HCT116 (cell line): ENCODE results near the gene KRTAP5-3. TPM values are rescaled to one million over a fixed set of nuclear protein-coding genes. Genes with fewer than 3 reads are reported as not detected.

Experiments
- ATAC-seq: fragments of 200-7000 bp; cut with Tn5 transposase; 2 replicates; pipeline ENCODE4 v1.9.1; 2020; ENCODE audit warnings: mild to moderate bottlenecking, moderate library complexity
- BruUV-seq: library from RNA; stranded (reverse); fragments of 400-500 nt; replicated peaks from 2 replicates; lab custom pipeline; 2021; lab: Mats Ljungman, UMichigan
- CTCF ChIA-PET: fragments of 300-600 bp; sonication (Branson Sonifier 250); formaldehyde crosslinking; loops from one replicate; lab custom pipeline; 2021; ENCODE audit warnings: antibody characterized with exemption; lab: Charles Lee
- POLR2A ChIA-PET: fragments of 300-600, 350-600 bp; sonication (Branson Sonifier 250); formaldehyde crosslinking; loops from one replicate; lab custom pipeline; 2021; ENCODE audit warnings: antibody characterized with exemption; lab: Charles Lee
- RAD21 ChIA-PET, 2 experiments: fragments of 300-600 bp; sonication (Branson Sonifier 250); formaldehyde crosslinking; loops; one replicate each; lab custom pipeline; 2023; ENCODE audit warnings: low total read pairs in 2 of 2; ENCODE audit not compliant: uncharacterized antibody in 2 of 2, unreplicated experiment in 2 of 2, low non-redundant PET in 1 of 2; lab: Charles Lee
- DNase-seq: peaks from one replicate; pipeline ENCODE4 v3.0.0-alpha.2; 2010; ENCODE audit warnings: low read depth, low spot score
- H2AFZ ChIP-seq: fragments of 200-600 bp; shearing (Covaris generic), sonication (generic); 2 replicates; pipeline ENCODE4 v1.6.1; 2017; ENCODE audit warnings: low read depth, mixed run types, mixed read lengths, antibody characterized with exemption, low read length; ENCODE audit not compliant: poor library complexity, severe bottlenecking
- H3K27ac ChIP-seq: 2 replicates; pipeline ENCODE4 v1.5.1; 2012; ENCODE audit warnings: low read depth, low read length
- H3K27me3 ChIP-seq: fragments of 200-600 bp; sonication (generic); 2 replicates; pipeline ENCODE4 v1.6.1; 2016; ENCODE audit warnings: mixed run types, low read length, mixed read lengths; ENCODE audit not compliant: insufficient read depth
- H3K36me3 ChIP-seq, 2 experiments: fragments of 200-500 bp in 1 of 2; fragments of 200-600 bp in 1 of 2; sonication (Bioruptor generic) in 1 of 2; sonication (generic) in 1 of 2; 2 replicates each; pipeline versions ENCODE4 v1.5.1 to v1.6.1; 2014 to 2016; ENCODE audit warnings: low read length in 2 of 2, inconsistent platforms in 1 of 2, mixed read lengths in 1 of 2, mixed run types in 1 of 2; ENCODE audit not compliant: insufficient read depth in 2 of 2, control insufficient read depth in 1 of 2
- H3K4me1 ChIP-seq, 2 experiments: fragments of 200-600 bp in 1 of 2; sonication (generic) in 1 of 2; 2 replicates each; pipeline versions ENCODE4 v1.5.1 to v1.6.1; 2012 to 2017; ENCODE audit warnings: low read length in 2 of 2, inconsistent platforms in 1 of 2, mild to moderate bottlenecking in 1 of 2, mixed read lengths in 1 of 2, mixed run types in 1 of 2, moderate library complexity in 1 of 2; ENCODE audit not compliant: insufficient read depth in 2 of 2, control insufficient read depth in 1 of 2
- H3K4me2 ChIP-seq: fragments of 200-600 bp; sonication (generic); 2 replicates; pipeline ENCODE4 v1.6.1; 2017; ENCODE audit warnings: mixed run types, low read length, mixed read lengths
- H3K4me3 ChIP-seq, 2 experiments: fragments of 200-600 bp in 1 of 2; sonication (generic) in 1 of 2; replicated peaks in 1 of 2; 2 replicates each; pipeline ENCODE4 v1.5.1; 2011 to 2016; ENCODE audit warnings: low read length in 2 of 2, control low read depth in 1 of 2, low read depth in 1 of 2, mild to moderate bottlenecking in 1 of 2, mixed read lengths in 1 of 2, mixed run types in 1 of 2
- H3K79me2 ChIP-seq: fragments of 200-600 bp; sonication (generic); 2 replicates; pipeline ENCODE4 v1.6.1; 2017; ENCODE audit warnings: mild to moderate bottlenecking, mixed run types, low read length, moderate library complexity, mixed read lengths; ENCODE audit not compliant: insufficient read depth
- H3K9ac ChIP-seq: fragments of 200-600 bp; sonication (generic); 2 replicates; pipeline ENCODE4 v1.6.1; 2016; ENCODE audit warnings: low read length, mixed read lengths
- H3K9me2 ChIP-seq: fragments of 200-600 bp; sonication (generic), shearing (Covaris generic); 2 replicates; pipeline ENCODE4 v1.6.1; 2017; ENCODE audit warnings: mixed run types, mild to moderate bottlenecking, moderate library complexity; ENCODE audit not compliant: insufficient read depth
- H3K9me3 ChIP-seq, 2 experiments: fragments of 200-500 bp in 1 of 2; fragments of 200-600 bp in 1 of 2; sonication (Bioruptor generic) in 1 of 2; sonication (generic) in 1 of 2; 2 replicates each; pipeline ENCODE4 v1.6.1; 2014 to 2017; ENCODE audit warnings: low read length in 2 of 2, mixed read lengths in 2 of 2, inconsistent platforms in 1 of 2, low read depth in 1 of 2, mild to moderate bottlenecking in 1 of 2, mixed run types in 1 of 2, moderate library complexity in 1 of 2; ENCODE audit not compliant: control insufficient read depth in 1 of 2, insufficient read depth in 1 of 2
- H4K20me1 ChIP-seq: fragments of 200-600 bp; sonication (generic), shearing (Covaris generic); 2 replicates; pipeline ENCODE4 v1.6.1; 2017; ENCODE audit warnings: mixed run types, mild to moderate bottlenecking, moderate library complexity; ENCODE audit not compliant: insufficient read depth
- CBX3 ChIP-seq: IDR thresholded peaks from 2 replicates; pipeline ENCODE4 v1.6.1; 2012; ENCODE audit warnings: low read depth
- CEBPB ChIP-seq: IDR thresholded peaks from 2 replicates; pipeline ENCODE4 v1.6.1; 2012; ENCODE audit warnings: low read depth
- ELF1 ChIP-seq: IDR thresholded peaks from 2 replicates; pipeline ENCODE4 v1.6.1; 2012; ENCODE audit warnings: low read depth, borderline replicate concordance
- EZH2 ChIP-seq: fragments of 200-600 bp; sonication (generic); IDR thresholded peaks from 2 replicates; pipeline ENCODE4 v1.6.1; 2017; ENCODE audit warnings: antibody characterized with exemption, mixed run types
- EZH2phosphoT487 ChIP-seq: fragments of 200-600 bp; IDR thresholded peaks from 2 replicates; pipeline ENCODE4 v1.6.1; 2018; ENCODE audit warnings: antibody characterized with exemption, borderline replicate concordance
- FOSL1 ChIP-seq: IDR thresholded peaks from 2 replicates; pipeline ENCODE4 v1.6.1; 2012; ENCODE audit warnings: low read depth
- POLR2A ChIP-seq: IDR thresholded peaks from 2 replicates; pipeline ENCODE4 v1.7.0; 2011; ENCODE audit warnings: borderline replicate concordance; ENCODE audit not compliant: insufficient read depth, insufficient read length; ENCODE audit errors: extremely low read depth
- POLR2AphosphoS5 ChIP-seq: IDR thresholded peaks from 2 replicates; pipeline ENCODE4 v1.6.1; 2011; ENCODE audit warnings: mild to moderate bottlenecking, low read depth, low read length, moderate library complexity
- RAD21 ChIP-seq: IDR thresholded peaks from 2 replicates; pipeline ENCODE4 v1.6.1; 2012; ENCODE audit warnings: low read depth, mild to moderate bottlenecking
- SIN3A ChIP-seq: IDR thresholded peaks from 2 replicates; pipeline ENCODE4 v1.6.1; 2012; ENCODE audit warnings: low read depth
- SRF ChIP-seq: IDR thresholded peaks from 2 replicates; pipeline ENCODE4 v1.6.1; 2012; ENCODE audit warnings: low read depth
- TCF7L2 ChIP-seq: IDR thresholded peaks from 2 replicates; pipeline ENCODE4 v1.7.0; 2011; ENCODE audit warnings: borderline replicate concordance, inconsistent platforms; ENCODE audit not compliant: insufficient read depth, insufficient read length; ENCODE audit errors: extremely low read depth
- YY1 ChIP-seq: IDR thresholded peaks from 2 replicates; pipeline ENCODE4 v1.6.1; 2011; ENCODE audit warnings: low read length, low read depth, moderate library complexity, mild to moderate bottlenecking; ENCODE audit not compliant: insufficient replicate concordance; ENCODE audit errors: extremely low read depth
- ZFX ChIP-seq: fragments of 450-650 bp; IDR thresholded peaks from 2 replicates; pipeline ENCODE4 v1.6.1; 2017
- ZNF274 ChIP-seq: fragments of 200-500 bp; sonication (Bioruptor generic); IDR thresholded peaks from 2 replicates; pipeline ENCODE4 v1.6.1; 2014; ENCODE audit warnings: mild to moderate bottlenecking, low read depth, low read length, inconsistent platforms
- intact Hi-C: fragments of 100-400 bp; cut with micrococcal nuclease; formaldehyde crosslinking; loops from 2 replicates; pipeline ENCODE4 v1.10.0; 2022
- total RNA-seq: library from RNA; stranded (reverse); gene quantifications from one replicate; pipeline ENCODE4 v1.2.1, GENCODE V29; 2021; ENCODE audit not compliant: unreplicated experiment
- TF ChIP-seq, protein P1 (sequence below): IDR thresholded peaks from 2 replicates; pipeline ENCODE4 v1.6.1; 2012
- TF ChIP-seq, protein P2 (sequence below): IDR thresholded peaks from 2 replicates; pipeline ENCODE4 v1.6.1; 2012
- TF ChIP-seq, protein P3 (sequence below), 3 experiments: fragments of 200-600 bp in 1 of 3; sonication (generic) in 1 of 3; IDR thresholded peaks in 2 of 3; conservative IDR thresholded peaks in 1 of 3; 2 replicates each; pipeline ENCODE4 v1.5.1; 2012 to 2017; ENCODE audit warnings: low read depth in 2 of 3, low read length in 2 of 3, antibody characterized with exemption in 1 of 3, borderline replicate concordance in 1 of 3, control low read depth in 1 of 3, mild to moderate bottlenecking in 1 of 3, mixed read lengths in 1 of 3, mixed run types in 1 of 3, moderate library complexity in 1 of 3; ENCODE audit not compliant: insufficient read depth in 1 of 3
- TF ChIP-seq, protein P4 (sequence below): IDR thresholded peaks from 2 replicates; pipeline ENCODE4 v1.6.1; 2012; ENCODE audit warnings: low read depth
- TF ChIP-seq, protein P5 (sequence below): IDR thresholded peaks from 2 replicates; pipeline ENCODE4 v1.6.1; 2011; ENCODE audit warnings: mild to moderate bottlenecking, low read length, moderate library complexity; ENCODE audit not compliant: insufficient replicate concordance; ENCODE audit errors: extremely low read depth

KRTAP5-3 gene
- total RNA-seq, 1 experiment from 2014 or later, result not detected

DNA sequence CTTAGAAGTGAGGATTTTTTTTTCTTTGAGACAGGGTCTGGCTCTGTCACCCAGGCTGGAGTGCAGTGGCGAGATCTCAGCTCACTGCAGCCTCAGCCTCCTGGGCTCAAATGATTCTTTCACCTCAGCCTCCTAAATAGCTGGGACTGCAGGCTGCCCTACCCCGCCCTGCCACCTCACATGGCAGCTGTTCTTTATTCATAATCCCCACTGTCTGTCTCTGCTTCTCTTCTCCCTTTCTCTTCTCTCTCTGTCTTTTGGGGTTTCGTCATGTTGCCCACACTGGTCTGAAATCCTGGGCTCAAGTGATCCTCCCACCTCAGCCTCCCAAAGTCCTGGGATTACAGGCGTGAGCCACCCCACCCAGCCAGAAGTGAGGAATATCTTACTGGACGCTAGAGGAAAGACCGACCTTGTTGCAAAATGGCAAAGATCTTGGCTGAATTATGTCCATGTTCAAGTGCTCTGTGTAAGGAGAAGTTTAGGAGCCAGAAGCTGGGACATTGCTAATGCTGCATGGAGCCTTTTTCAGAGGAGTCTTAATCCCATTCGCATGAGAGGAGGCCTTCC, 43.2 kb upstream of the KRTAP5-3 start:
- BruUV-seq, result no TSS peak
- DNase-seq, result no peak
- H3K4me2 ChIP-seq, result no peak overlapping the region
- TF ChIP-seq ZFX, result no peak
- no peak for TF ChIP-seq CEBPB
- TF ChIP-seq, protein P1, sequence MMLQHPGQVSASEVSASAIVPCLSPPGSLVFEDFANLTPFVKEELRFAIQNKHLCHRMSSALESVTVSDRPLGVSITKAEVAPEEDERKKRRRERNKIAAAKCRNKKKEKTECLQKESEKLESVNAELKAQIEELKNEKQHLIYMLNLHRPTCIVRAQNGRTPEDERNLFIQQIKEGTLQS, result no peak
- TF ChIP-seq, protein P2, sequence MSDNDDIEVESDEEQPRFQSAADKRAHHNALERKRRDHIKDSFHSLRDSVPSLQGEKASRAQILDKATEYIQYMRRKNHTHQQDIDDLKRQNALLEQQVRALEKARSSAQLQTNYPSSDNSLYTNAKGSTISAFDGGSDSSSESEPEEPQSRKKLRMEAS, result no peak
- no peak for TF ChIP-seq FOSL1
- TF ChIP-seq RAD21, result no peak
- TF ChIP-seq EZH2phosphoT487, result no peak
- TF ChIP-seq POLR2AphosphoS5, result no peak
- no peak for TF ChIP-seq YY1
- TF ChIP-seq, protein P3, sequence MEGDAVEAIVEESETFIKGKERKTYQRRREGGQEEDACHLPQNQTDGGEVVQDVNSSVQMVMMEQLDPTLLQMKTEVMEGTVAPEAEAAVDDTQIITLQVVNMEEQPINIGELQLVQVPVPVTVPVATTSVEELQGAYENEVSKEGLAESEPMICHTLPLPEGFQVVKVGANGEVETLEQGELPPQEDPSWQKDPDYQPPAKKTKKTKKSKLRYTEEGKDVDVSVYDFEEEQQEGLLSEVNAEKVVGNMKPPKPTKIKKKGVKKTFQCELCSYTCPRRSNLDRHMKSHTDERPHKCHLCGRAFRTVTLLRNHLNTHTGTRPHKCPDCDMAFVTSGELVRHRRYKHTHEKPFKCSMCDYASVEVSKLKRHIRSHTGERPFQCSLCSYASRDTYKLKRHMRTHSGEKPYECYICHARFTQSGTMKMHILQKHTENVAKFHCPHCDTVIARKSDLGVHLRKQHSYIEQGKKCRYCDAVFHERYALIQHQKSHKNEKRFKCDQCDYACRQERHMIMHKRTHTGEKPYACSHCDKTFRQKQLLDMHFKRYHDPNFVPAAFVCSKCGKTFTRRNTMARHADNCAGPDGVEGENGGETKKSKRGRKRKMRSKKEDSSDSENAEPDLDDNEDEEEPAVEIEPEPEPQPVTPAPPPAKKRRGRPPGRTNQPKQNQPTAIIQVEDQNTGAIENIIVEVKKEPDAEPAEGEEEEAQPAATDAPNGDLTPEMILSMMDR (IDR thresholded peaks at IDR 0.05 in 2 of 3, conservative IDR thresholded peaks at IDR 0.05 in 1 of 3; ENCODE audit: borderline replicate concordance in 1 of 3, insufficient read depth in 1 of 3, low read depth in 2 of 3, low read length in 2 of 3), result no peak
- no peak for TF ChIP-seq EZH2
- TF ChIP-seq CBX3, result no peak
- TF ChIP-seq, protein P4, sequence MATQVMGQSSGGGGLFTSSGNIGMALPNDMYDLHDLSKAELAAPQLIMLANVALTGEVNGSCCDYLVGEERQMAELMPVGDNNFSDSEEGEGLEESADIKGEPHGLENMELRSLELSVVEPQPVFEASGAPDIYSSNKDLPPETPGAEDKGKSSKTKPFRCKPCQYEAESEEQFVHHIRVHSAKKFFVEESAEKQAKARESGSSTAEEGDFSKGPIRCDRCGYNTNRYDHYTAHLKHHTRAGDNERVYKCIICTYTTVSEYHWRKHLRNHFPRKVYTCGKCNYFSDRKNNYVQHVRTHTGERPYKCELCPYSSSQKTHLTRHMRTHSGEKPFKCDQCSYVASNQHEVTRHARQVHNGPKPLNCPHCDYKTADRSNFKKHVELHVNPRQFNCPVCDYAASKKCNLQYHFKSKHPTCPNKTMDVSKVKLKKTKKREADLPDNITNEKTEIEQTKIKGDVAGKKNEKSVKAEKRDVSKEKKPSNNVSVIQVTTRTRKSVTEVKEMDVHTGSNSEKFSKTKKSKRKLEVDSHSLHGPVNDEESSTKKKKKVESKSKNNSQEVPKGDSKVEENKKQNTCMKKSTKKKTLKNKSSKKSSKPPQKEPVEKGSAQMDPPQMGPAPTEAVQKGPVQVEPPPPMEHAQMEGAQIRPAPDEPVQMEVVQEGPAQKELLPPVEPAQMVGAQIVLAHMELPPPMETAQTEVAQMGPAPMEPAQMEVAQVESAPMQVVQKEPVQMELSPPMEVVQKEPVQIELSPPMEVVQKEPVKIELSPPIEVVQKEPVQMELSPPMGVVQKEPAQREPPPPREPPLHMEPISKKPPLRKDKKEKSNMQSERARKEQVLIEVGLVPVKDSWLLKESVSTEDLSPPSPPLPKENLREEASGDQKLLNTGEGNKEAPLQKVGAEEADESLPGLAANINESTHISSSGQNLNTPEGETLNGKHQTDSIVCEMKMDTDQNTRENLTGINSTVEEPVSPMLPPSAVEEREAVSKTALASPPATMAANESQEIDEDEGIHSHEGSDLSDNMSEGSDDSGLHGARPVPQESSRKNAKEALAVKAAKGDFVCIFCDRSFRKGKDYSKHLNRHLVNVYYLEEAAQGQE, result no peak
- TF ChIP-seq, protein P5, sequence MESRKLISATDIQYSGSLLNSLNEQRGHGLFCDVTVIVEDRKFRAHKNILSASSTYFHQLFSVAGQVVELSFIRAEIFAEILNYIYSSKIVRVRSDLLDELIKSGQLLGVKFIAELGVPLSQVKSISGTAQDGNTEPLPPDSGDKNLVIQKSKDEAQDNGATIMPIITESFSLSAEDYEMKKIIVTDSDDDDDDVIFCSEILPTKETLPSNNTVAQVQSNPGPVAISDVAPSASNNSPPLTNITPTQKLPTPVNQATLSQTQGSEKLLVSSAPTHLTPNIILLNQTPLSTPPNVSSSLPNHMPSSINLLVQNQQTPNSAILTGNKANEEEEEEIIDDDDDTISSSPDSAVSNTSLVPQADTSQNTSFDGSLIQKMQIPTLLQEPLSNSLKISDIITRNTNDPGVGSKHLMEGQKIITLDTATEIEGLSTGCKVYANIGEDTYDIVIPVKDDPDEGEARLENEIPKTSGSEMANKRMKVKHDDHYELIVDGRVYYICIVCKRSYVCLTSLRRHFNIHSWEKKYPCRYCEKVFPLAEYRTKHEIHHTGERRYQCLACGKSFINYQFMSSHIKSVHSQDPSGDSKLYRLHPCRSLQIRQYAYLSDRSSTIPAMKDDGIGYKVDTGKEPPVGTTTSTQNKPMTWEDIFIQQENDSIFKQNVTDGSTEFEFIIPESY, result no peak
- TF ChIP-seq ELF1, result no peak
- TF ChIP-seq POLR2A, result no peak
- TF ChIP-seq ZNF274, result no peak
- no peak for TF ChIP-seq SRF
- no peak for TF ChIP-seq SIN3A
- TF ChIP-seq TCF7L2, result no peak
- TF ChIP-seq, all 23 proteins: peak for 0
- POLR2A ChIA-PET, result no interaction called here
- Histone ChIP-seq H3K9me2 (no peaks in the 10 kb centered on the region), H3K27me3 (no peaks in the 10 kb centered on the region), H3K27ac (no peak overlapping the region), H2AFZ (no peak overlapping the region), H3K4me3 (no peak overlapping the region), H3K36me3 (no peaks in the 10 kb centered on the region), H3K9ac (no peak overlapping the region), H3K9me3 (no peaks in the 10 kb centered on the region), H3K79me2 (no peaks in the 10 kb centered on the region), H4K20me1 (no peaks in the 10 kb centered on the region), H3K4me1 (peaks cover 0 to 7% of the 10 kb centered on the region in 2 experiments; a peak in 3 of 4 replicates)
- CTCF ChIA-PET, result interaction anchor here (1.6 to 1.7 kb wide), 3 partner anchors 12 to 500 kb away, joined by 3 to 11 read pairs (median 4); no protein-coding TSS in a partner anchor
- ATAC-seq, result no peak
- intact Hi-C loops, result loop anchor here (5.0 kb wide), 1 partner anchor 231 kb away; no protein-coding TSS in a partner anchor
- RAD21 ChIA-PET, result no interaction called here
